Measurements from ENCODE around the gene RAD9A.
A peak's percentile ranks its signal among the peaks of the same experiment; 100 is the strongest.

RAD9A gene

DNA sequence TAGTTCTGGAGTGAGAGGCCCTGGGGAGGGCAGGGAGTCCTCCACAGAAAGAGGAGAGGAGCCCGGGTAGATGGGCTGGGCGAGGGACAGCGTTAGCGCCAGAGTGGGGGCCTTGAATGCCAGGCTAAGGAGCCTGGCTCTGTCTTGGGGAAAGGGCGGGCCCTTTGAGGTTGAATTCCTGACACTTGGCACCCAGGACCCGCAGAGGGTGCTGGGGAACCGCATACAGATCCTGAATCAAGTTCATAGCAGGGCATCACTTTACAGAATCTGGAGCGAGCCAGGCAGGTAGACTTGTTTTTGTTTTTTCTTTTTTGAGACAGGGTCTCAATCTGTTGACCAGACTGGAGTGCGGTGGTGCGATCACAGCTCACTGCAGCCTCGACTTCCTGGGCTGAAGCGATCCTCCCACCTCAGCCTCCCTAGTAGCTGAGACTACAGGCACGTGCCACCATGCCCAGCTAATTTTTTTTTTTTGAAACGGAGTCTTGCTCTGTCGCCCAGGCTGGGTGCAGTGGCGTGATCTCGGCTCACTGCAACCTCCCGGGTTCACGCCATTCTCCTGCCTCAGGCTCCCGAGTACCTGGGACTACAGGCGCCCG is 29.7 kb downstream of the RAD9A start:
- peak overlapping the region; percentile 86 for H3K27ac ChIP-seq

DNA sequence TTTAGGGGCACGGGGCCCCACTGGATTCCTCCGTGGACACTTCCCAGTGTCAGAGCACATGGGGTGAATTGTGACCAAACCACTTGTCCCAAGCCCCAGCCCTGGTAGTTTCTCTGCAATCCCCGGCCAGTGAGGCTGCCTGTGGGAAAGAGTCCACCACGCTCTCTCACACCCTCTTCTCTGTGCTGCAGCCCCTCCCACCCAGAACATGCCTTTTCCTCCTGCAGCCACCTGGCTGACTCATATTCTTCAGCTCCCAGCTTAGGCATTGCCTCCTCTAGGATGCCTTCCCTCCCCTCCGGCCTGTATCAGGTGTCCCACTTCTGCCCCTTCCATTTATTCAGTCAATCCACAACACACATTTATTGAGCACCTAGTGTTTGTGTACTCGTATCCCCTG is 31.1 kb downstream of the RAD9A start:
- H3K27ac ChIP-seq, result no peak overlapping the region
- TF ChIP-seq ZFX (IDR thresholded peaks at IDR 0.05; ENCODE audit: borderline replicate concordance), result no peak
- TF ChIP-seq, protein P1, sequence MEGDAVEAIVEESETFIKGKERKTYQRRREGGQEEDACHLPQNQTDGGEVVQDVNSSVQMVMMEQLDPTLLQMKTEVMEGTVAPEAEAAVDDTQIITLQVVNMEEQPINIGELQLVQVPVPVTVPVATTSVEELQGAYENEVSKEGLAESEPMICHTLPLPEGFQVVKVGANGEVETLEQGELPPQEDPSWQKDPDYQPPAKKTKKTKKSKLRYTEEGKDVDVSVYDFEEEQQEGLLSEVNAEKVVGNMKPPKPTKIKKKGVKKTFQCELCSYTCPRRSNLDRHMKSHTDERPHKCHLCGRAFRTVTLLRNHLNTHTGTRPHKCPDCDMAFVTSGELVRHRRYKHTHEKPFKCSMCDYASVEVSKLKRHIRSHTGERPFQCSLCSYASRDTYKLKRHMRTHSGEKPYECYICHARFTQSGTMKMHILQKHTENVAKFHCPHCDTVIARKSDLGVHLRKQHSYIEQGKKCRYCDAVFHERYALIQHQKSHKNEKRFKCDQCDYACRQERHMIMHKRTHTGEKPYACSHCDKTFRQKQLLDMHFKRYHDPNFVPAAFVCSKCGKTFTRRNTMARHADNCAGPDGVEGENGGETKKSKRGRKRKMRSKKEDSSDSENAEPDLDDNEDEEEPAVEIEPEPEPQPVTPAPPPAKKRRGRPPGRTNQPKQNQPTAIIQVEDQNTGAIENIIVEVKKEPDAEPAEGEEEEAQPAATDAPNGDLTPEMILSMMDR (IDR thresholded peaks at IDR 0.05), result no peak

More for the DNA sequence above, 29.7 kb downstream of the RAD9A start:
- TF ChIP-seq, protein P1 (IDR thresholded peaks at IDR 0.05), result no peak
- no peak for TF ChIP-seq ZFX (IDR thresholded peaks at IDR 0.05; ENCODE audit: borderline replicate concordance)

DNA sequence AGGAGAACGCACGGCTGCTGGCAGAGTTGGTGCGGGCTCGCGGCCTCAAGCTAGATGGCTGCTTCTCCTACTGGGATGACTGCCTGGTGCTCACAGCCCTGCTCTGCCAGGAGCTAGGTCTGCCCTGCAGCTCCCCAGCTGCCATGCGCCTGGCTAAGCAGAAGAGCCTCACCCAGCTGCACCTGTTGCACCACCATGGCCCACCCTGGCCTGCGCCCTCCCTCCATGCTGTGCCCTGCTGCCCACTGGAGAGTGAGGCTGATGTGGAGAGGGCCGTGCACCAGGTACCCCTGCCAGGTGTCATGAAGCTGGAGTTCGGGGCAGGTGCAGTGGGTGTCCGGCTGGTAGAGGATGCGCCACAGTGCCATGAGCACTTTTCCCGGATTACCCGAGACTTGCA is 31.7 kb downstream of the RAD9A start:
- TF ChIP-seq, protein P1 (IDR thresholded peaks at IDR 0.05), result no peak
- TF ChIP-seq ZFX (IDR thresholded peaks at IDR 0.05; ENCODE audit: borderline replicate concordance), result no peak
- H3K27ac ChIP-seq, result no peak overlapping the region

DNA sequence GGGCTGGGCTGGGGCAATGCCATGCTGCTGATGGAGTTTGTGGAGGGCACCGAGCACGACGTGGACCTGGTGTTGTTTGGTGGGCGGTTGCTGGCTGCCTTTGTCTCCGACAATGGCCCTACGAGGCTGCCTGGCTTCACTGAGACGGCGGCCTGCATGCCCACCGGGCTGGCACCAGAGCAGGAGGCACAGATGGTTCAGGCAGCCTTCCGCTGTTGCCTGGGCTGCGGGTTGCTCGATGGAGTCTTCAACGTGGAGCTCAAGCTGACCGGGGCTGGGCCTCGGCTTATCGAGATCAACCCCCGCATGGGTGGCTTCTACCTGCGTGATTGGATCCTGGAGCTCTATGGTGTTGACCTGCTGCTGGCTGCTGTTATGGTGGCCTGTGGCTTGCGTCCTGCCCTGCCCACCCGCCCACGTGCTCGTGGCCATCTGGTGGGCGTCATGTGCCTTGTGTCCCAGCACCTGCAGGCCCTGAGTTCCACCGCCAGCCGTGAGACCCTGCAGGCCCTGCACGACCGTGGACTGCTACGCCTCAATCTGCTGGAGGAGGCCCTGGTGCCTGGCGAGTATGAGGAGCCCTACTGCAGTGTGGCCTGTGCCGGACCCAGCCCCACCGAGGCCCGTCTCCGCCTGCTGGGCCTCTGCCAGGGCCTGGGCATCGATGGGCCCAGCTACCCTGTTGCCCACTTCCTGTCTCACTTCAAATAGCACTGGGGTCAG is 32.3 kb downstream of the RAD9A start:
- H3K27ac ChIP-seq, result no peak overlapping the region
- no peak for TF ChIP-seq ZFX (IDR thresholded peaks at IDR 0.05; ENCODE audit: borderline replicate concordance)
- TF ChIP-seq, protein P1 (IDR thresholded peaks at IDR 0.05), result no peak

DNA sequence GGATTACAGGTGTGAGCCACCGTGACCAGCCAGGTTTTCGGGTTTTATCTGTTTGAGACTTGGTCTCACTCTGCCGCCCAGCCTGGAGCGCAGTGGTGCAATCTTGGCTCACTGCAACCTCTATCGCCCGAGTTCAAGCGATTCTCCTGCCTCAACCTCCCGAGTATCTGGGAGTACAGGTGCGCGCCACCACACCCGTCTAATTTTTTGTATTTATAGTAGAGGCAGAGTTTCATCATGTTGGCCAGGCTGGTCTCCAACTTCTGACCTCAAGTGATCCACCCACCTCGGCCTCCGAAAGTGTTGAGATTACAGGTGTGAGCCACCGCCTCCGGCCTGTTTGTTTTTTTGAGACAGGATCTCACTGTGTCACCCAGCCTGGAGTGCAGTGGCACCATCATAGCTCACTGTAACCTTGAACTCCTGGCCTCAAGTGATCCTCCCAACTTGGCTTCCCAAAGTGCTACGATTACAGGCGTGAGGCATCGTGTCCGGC is 35.6 kb downstream of the RAD9A start:
- H3K27ac ChIP-seq, result peak overlapping the region; percentile 82

DNA sequence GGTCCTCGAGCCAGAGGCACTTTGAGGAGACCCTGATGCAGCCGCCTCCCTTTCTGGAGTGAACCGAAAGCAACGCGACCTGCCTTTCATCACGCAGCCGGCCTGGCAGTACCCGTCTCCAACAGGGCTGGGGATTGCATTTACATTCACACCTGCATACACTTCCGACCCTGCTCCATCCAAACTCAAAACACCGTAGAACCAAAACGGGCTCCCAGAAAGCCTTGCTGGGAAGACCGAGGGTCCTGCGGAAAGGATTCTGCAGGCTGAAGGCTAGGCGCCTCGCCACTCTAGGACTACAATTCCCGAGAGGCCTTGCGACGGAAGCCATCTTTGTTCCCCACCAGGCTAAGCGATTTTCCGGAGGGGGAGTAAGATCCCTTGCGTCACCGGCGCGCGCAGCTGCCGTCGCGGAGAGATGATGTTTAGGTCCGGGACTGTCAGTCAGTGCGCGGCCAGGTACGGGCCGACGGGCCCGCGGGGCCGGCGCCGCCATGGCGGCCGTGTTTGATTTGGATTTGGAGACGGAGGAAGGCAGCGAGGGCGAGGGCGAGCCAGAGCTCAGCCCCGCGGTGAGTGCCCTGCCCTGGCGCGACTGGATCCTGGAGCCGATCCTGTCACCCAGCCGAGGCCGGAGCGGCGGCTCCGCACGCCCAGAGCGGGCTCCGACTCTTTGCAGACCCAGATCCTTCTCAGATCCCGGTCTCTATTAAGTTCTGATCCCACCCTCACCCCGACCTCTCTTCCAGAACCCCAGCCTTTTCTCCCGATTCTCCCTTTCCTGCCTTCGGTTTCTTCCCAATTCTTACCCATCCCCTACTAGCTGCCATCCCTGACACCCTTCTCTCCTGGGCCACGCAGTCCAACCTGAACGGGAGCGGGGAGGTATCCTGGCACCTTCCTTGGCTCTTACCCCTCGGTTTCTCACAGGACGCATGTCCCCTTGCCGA is 36.5 kb downstream of the RAD9A start, which contains the start of gene RPS6KB2:
TSS of gene RPS6KB2 (plus strand) at position 443 of the 950 bp plus-strand sequence. CDS start at position 495, 52 bp downstream.
- TF ChIP-seq, protein P1 (IDR thresholded peaks at IDR 0.05), result no peak
- TF ChIP-seq ZFX (IDR thresholded peaks at IDR 0.05; ENCODE audit: borderline replicate concordance), result no peak
- H3K27ac ChIP-seq, result peak within 1 kb of the TSS; percentile 82

DNA sequence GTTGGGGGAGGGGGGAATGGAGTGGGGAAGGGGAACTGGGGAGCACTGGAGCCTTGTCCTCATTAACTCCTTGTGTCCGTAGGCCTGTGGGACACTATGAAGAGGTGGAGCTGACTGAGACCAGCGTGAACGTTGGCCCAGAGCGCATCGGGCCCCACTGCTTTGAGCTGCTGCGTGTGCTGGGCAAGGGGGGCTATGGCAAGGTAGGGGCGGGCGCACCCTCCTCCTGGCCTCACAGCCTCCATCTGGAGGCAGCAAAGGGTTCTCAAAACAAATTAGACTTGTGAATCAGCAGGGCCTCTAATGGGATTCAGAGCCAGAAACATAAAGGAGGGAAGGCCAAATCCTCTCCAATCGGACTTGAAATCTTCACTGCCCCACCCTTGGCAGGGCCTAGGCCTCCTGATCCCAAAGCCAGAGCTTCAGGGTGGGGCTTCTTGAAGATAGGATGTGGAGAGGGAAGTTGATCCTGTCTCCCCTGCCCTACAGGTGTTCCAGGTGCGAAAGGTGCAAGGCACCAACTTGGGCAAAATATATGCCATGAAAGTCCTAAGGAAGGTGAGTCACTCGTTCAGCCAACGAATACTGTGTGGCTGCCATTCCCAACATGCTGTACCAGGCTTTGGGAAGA is 37.4 kb downstream of the RAD9A start:
- no peak for TF ChIP-seq ZFX (IDR thresholded peaks at IDR 0.05; ENCODE audit: borderline replicate concordance)
- H3K27ac ChIP-seq, result peak overlapping the region; percentile 82

Measured in 22Rv1 (cell line).